GM18502 (cell line): Measurements from ENCODE around the gene MYO5B.
A peak's percentile ranks its signal among the peaks of the same experiment; 100 is the strongest.
"Not testable (repeated sequence)": the region's sequence is repeated elsewhere in the genome, so short reads cannot be mapped to it uniquely, and the experiment has no call there.

Source experiments
- ATAC-seq: cut with Tn5 transposase; IDR thresholded peaks from one replicate; pipeline ENCODE4 v1.9.1; 2021; ENCODE audit warnings: mild to moderate bottlenecking; ENCODE audit not compliant: unreplicated experiment, poor library complexity

MYO5B gene

GRCh38 chr18:50194631-50195532 is at the start of gene MYO5B:
TSS of gene MYO5B (minus strand) at chr18:50195147. CDS start at chr18:50194793, 354 bp downstream.
- ATAC-seq = peak; percentile 81

- ATAC-seq = not testable (repeated sequence)
Observed at GRCh38 chr18:50241768-50242167, 46.8 kb upstream of the MYO5B start.

GRCh38 chr18:50240080-50240563 is 45.2 kb upstream of the MYO5B start:
- no peak for ATAC-seq

- ATAC-seq = no peak
Observed at GRCh38 chr18:50232419-50232818, 37.5 kb upstream of the MYO5B start.

- ATAC-seq = no peak
Observed at GRCh38 chr18:50231621-50232020, 36.7 kb upstream of the MYO5B start.

GRCh38 chr18:50220249-50220648 is 25.3 kb upstream of the MYO5B start:
- not testable (repeated sequence) for ATAC-seq

GRCh38 chr18:50218432-50219197 is 23.7 kb upstream of the MYO5B start:
- ATAC-seq = no peak

- no peak for ATAC-seq
Observed at GRCh38 chr18:50209311-50209710, 14.4 kb upstream of the MYO5B start.

- no peak for ATAC-seq
Observed at GRCh38 chr18:50207722-50208121, 12.8 kb upstream of the MYO5B start.

GRCh38 chr18:50203801-50204604 is 9.1 kb upstream of the MYO5B start:
- ATAC-seq = no peak

- no peak for ATAC-seq
Observed at GRCh38 chr18:50201476-50202018, 6.6 kb upstream of the MYO5B start.

GRCh38 chr18:50199921-50200320 is 5.0 kb upstream of the MYO5B start:
- no peak for ATAC-seq

GRCh38 chr18:50199346-50199855 is 4.5 kb upstream of the MYO5B start:
- no peak for ATAC-seq

GRCh38 chr18:50196261-50196660 is 1.3 kb upstream of the MYO5B start:
- no peak for ATAC-seq

- no peak for ATAC-seq
Observed at GRCh38 chr18:50195689-50196088, 742 bp upstream of the MYO5B start.

- no peak for ATAC-seq
Observed at GRCh38 chr18:50193796-50194630, 934 bp downstream of the MYO5B start.

GRCh38 chr18:50192995-50193795 is 1.8 kb downstream of the MYO5B start:
- no peak for ATAC-seq

GRCh38 chr18:50190926-50191325 is 4.0 kb downstream of the MYO5B start:
- no peak for ATAC-seq
